Germinal center (tissue), 1 donor: ENCODE results near the gene CBLIF.
"Not testable (repeated sequence)": the region's sequence is repeated elsewhere in the genome, so short reads cannot be mapped to it uniquely, and the experiment has no call there.

ENCODE experiments used
- DNase-seq: peaks from one replicate; pipeline ENCODE4 v3.0.0; 2012; ENCODE audit warnings: mixed read lengths, low spot score

The CBLIF gene

GRCh38 chr11:59794417-59794816 is 50.9 kb downstream of the CBLIF start:
- no peak for DNase-seq

GRCh38 chr11:59792507-59792906 is 52.8 kb downstream of the CBLIF start:
- no peak for DNase-seq

- DNase-seq = no peak
Observed at GRCh38 chr11:59791639-59792038, 53.7 kb downstream of the CBLIF start.

- DNase-seq = no peak
Observed at GRCh38 chr11:59787816-59788215, 57.5 kb downstream of the CBLIF start.

GRCh38 chr11:59787255-59787588 is 58.1 kb downstream of the CBLIF start:
- DNase-seq = no peak

- no peak for DNase-seq
Observed at GRCh38 chr11:59785818-59786217, 59.5 kb downstream of the CBLIF start.

- not testable (repeated sequence) for DNase-seq
Observed at GRCh38 chr11:59784441-59784840, 60.9 kb downstream of the CBLIF start.

GRCh38 chr11:59783632-59784090 is 61.6 kb downstream of the CBLIF start:
- DNase-seq = no peak

- no peak for DNase-seq
Observed at GRCh38 chr11:59782080-59782479, 63.2 kb downstream of the CBLIF start.

- no peak for DNase-seq
Observed at GRCh38 chr11:59779487-59779886, 65.8 kb downstream of the CBLIF start.
